NCI-H146 treated with DMSO at 0.1 percent for 48 hours (cell line): Measurements from ENCODE around the gene DUSP23.

Source experiments
- DNase-seq: peaks from one replicate; lab custom pipeline; 2025; ENCODE audit not compliant: unreplicated experiment; lab: John Stamatoyannopoulos, UW

Gene DUSP23

DNA sequence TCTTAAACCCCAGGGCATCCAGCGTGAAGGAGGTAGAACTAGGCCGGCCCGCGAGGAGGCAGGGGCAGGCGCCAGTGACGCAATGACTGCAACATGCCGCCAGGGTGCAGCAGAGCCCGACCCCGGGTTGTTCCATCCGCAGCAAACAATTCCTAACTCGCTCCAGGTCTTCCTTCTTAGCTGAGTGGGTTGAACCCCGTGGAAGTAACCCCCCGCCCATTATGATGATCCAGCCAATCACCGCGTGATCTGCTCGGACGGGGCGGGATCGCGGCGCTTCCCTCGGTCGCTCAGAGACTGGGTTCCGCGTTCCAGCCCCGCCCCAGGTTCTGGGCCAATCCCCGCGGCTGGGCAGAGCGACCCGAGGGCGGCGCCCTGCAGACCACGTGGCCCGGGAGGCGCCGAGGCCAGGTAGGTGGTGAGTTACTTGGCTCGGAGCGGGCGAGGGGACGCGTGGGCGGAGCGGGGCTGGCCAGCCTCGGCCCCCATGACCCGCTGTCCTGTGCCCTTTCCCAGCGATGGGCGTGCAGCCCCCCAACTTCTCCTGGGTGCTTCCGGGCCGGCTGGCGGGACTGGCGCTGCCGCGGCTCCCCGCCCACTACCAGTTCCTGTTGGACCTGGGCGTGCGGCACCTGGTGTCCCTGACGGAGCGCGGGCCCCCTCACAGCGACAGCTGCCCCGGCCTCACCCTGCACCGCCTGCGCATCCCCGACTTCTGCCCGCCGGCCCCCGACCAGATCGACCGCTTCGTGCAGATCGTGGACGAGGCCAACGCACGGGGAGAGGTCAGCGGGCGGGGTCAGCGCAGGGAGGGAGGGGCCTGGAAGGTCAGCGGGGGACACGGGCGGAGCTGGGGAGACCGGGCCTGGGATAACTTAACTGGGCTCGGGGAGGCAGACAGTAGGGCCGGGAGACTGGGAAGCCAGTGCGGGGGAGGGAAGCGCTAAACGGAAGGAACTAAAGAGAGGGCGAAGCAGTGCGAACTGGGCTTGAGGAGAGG, at the start of gene DUSP23:
Gene DUSP23, plus strand, starts transcription at position 380 of the 1,000 bp plus-strand sequence. Its CDS starts 139 bp downstream, at position 519.
- DNase-seq = peak; percentile 92

GRCh38 chr1:159737238-159737916, 43.4 kb upstream of the DUSP23 start:
- DNase-seq = no peak

DNA sequence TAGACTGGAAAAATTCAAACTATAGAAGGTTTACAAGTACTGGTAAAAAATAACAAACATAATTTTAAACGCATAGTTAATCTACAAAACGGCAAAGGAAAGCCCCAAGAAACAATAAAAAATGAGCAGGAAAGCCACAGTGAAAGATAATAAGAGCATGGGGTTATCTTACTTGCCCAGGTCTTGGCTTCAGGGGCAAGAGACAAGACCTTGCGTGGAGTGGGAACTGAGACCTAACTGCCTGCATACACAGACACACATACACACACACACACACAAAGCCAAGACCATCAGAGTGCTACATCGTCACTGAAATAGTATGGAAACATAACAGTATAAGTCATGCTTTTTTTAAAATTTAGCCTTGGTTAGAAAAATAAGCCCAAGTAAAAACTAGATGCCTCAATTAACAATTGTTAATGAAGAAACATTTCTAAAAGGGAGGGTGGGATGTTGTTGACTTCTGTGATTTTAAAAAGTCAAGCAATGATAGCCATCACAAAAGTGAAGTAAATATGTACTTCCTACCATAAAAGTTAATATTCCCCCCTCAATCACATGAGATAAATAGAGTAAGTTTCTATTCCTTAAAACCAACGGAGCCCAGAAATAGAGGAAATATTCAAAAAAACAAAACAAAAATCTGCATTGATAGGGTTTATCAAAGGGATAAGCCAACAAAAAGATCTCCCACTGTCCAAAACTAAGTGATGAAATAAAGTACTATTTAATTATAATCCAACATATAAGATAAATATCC, 36.9 kb upstream of the DUSP23 start:
- no peak for DNase-seq

GRCh38 chr1:159746666-159747065, 34.1 kb upstream of the DUSP23 start:
- no peak for DNase-seq

DNA sequence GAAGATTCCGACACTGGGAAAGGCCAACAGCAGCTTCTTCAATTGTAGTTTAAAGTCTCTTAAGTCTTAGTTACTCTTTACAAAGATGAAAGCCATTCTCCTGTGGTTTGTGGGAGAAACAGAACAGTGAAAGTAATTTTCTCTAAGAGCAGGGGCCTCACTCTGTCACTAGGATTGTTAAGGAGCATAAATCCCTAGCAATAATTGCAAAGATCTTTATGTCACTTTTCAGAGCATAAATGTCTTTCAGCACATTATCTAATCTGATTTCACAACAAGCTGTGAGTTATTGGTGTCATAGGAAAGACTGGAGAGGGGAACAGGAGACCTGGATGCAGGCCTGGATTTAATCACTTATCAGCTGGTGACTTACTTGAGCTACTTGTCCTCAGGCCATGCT, 32.4 kb upstream of the DUSP23 start:
- no peak for DNase-seq

DNA sequence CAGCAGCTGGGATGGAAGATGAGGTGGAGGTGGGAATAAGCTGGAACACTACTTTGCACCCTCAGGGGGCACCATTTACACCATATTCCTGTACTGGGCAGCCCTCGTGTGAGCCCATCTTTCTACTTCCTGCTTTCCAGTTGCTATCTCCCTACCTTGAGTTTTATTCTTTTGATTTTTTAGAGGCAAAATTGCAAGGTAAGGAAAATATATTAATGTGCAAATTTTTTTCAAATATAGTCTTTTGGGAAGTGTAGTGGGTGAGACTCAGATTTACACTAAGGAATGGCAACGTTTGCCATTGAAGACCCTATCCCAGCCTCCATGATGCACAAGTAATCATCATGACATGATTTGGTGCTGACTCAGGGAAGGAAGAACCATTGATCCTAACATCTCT, 31.1 kb upstream of the DUSP23 start:
- no peak for DNase-seq

GRCh38 chr1:159750621-159751020, 30.1 kb upstream of the DUSP23 start:
- no peak for DNase-seq

DNA sequence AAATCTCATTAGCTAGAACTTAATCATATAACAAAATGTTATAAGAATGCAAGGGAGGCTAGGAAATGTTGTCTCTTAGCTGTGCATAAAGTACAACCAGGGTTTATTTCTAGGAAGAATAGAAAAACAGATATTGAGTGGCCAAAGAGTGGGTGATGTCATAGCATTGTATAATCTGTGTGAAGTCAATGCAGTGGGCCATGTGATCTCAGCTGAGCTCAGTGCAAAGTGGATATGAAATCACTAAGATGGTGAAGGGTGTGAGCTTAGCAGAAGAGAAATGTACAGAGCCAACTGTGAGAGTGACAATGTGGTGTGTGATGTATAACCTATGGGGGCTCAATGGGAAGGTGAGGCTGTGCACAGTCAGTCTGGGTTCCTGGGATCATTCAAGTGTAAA, 29.7 kb upstream of the DUSP23 start:
- DNase-seq = no peak

GRCh38 chr1:159752135-159752580, 28.6 kb upstream of the DUSP23 start:
- DNase-seq = no peak

DNA sequence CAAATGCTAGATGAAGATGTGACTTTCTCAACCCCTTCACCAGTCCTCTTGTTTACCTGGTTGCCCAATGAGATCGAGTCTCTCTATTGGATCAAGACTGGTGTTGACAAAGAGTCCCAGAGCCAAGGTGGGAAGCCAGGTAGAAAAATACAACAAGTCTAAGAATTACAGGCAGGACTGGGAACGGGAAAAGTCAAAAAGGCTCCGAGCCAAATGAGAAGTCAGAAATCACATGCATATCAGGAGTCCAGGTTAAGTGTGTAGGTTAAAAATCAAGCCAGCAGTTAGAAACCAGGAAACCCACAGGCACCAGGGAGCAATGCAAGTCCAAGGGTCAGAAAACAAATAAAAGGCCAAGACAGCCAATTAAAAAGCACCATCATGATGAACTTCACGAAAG, 27.4 kb upstream of the DUSP23 start:
- no peak for DNase-seq

- DNase-seq = no peak
These were observed 25.2 kb upstream of the DUSP23 start for GRCh38 chr1:159755451-159756007.

DNA sequence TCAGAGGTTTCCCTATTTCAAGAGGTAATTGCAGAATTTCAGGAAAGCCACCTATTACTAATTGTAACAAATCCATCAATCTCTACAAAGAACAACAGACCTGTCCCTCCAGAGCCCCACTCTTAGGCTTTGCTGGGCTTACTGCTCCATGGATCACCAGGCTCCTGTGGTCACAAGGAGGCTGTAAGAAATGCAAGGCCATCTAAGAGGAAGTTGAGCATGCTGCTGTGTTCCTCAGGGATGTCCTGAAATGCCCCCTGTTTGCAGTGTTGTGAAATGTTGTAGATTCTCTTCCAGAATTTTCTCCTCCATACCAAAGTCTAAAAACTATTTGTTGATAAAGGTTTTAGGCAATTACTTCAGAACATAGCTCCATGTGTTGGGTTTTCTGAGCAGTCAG, 24.4 kb upstream of the DUSP23 start:
- no peak for DNase-seq

DNA sequence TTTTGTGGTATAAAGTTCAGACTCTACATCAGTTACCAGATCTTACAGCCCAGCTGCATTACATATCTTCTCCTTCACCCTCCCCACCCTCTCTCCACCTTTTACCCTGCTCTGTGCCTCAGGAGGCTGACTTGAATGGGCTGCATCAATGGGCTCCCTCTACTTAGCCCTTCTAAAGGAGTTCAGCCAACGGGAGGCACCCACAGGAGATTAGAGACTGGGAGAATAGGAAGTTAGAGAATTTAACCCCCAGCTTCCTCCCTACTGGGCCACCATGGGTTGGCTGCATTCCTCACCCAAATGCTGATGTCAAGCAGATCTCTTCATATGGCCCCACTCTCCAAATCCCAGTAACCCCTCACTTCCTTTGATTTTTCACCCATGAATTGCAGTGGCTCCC, 17.1 kb upstream of the DUSP23 start:
- DNase-seq = no peak

DNA sequence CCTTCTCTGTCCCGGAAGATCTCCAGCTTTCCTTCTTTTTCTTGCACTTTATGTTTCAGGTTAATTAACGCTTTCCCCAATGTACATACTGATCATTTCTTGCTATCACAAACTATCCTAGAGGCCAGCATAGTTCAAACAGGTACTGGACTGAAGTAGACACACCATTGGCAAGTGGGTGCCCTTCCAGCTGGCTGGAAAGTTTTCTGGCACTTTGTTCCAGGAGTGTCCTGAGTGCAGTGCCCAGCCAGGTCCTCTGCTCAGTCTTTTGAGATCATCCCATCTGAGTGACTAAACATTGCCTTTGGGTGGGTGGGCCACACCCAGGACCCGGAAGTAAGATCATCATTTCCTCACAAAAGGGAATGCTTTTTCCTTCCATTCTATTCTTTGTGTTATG, 15.0 kb upstream of the DUSP23 start:
- no peak for DNase-seq

DNA sequence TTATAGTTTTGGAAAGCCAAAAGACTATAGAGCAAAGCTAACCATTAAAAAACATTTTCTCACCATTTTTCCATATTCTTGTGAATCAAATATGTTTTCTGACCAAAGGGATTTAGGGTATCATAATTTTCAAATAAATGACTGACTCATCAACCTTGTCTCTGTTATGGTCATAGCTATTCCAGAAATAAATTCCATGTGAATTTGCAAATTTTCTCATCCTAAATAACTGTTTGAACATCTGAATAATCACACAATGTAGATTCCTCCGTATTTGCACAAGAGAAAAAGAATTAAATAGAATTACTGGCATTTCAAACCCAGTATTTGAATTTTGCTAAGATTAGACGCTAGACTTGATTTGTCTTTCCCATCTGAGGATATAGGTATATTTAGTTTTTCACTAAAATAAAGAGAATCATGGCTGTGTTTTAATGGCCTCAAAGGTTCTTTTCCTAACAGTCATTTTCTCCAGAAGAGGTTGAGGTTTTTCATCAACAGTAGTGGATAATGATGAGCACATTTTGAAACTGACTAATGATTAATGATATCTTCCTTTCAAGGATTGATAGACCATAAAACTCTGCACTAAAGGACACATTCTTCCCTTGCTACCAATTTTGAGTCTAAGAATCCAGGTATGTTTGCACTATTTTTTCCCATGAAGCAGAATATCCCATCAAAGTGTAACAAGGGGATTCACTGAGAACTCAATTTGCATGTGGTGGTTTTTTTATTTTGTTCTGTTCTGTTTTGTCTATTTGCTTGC, 9.5 kb upstream of the DUSP23 start:
- no peak for DNase-seq

DNA sequence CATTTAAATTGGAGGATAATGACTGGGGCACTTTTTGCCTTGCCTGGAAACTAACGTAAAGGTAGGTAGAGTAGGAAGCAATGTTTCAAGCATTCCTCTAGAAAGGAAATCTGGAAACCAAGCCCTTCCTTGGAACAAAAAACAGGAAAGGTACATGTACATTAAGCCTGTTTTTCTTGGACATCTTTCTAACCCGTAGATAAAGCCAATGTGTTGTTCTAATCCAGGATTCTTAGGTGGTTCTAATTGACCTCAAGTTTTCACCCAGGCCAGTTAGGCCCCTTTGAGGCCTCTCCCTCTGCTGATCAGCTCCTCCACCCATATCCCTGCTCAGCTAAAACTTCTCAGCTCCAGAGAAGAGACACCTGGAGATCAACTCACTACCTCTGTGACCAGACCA, 6.3 kb upstream of the DUSP23 start:
- no peak for DNase-seq

DNA sequence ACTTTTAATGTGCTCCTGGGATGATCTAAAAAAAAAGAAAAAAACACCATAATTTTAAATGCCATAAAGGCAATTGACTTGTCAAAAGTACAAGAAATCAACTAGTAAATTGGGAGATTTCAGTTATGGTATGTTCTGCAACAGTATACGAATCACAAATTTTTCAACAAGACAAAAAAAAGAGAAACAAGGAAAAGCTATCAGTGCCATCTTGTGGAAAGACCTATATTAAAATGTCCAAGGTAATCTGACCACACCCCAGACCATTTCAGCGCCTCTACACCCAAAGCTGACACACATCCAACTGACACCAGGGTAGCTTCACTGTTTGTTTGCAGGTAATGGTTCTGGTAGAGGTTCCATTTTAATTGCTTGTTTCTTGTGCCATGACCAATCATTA, 5.0 kb upstream of the DUSP23 start:
- DNase-seq = no peak

GRCh38 chr1:159778266-159778665, 2.5 kb upstream of the DUSP23 start:
- DNase-seq = no peak

- DNase-seq = no peak
These were observed 1.3 kb upstream of the DUSP23 start for GRCh38 chr1:159779403-159779851.

- no peak for DNase-seq
These were observed 1.2 kb downstream of the DUSP23 start for GRCh38 chr1:159781992-159782391.
